ENCODE results near the gene SEPSECS. TPM values are rescaled to one million over a fixed set of nuclear protein-coding genes. Genes with fewer than 3 reads are reported as not detected.

Gene SEPSECS
- polyA plus RNA-seq, 3 donors = 0.65 to 5.8 (median 2.1) TPM

DNA sequence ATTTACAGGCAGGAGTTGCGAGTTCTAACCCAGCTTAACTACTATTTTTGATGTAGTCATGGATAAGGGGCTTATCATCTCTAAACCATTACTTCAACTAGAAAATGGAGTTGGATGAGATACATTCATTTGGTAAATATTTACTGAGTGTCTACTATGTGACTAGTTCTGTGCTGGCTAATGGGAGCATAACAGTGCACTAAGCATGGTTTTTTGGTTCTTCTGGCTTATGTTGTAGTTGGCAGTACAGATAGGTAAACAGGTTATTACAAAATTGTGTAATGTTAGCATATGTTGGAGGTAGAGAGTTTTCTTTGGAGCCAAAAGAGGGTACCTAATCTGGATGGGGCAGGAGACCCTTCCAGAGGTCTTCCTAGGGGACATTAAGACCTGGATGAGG, 47.7 kb upstream of the SEPSECS start:
- Histone ChIP-seq H3K27ac (ENCODE audit: low read depth in 1 of 2, low read length in 2 of 2) (no peak overlapping the region), H3K9ac (ENCODE audit: insufficient read depth, low read length, poor library complexity, severe bottlenecking) (no peak overlapping the region), H3K9me3 (replicated peaks in 1 of 2; ENCODE audit: control insufficient read depth in 1 of 2, insufficient read depth in 1 of 2, low read length in 2 of 2) (peaks cover 5 to 10% of the 10 kb centered on the region in 2 donors), H3K4me1 (ENCODE audit: control insufficient read depth in 1 of 2, insufficient read depth in 2 of 2, low read length in 2 of 2) (no peaks in the 10 kb centered on the region), H3K36me3 (replicated peaks in 1 of 2; ENCODE audit: control insufficient read depth in 1 of 2, insufficient read depth in 2 of 2, low read length in 2 of 2) (no peaks in the 10 kb centered on the region), H4K20me1 (ENCODE audit: insufficient read depth, low read length) (no peaks in the 10 kb centered on the region), H3K27me3 (ENCODE audit: control insufficient read depth in 2 of 2, insufficient read depth in 2 of 2, low read length in 2 of 2) (no peaks in the 10 kb centered on the region), H2AFZ (ENCODE audit: insufficient read depth, low read depth, low read length, poor library complexity, severe bottlenecking) (no peak overlapping the region), H3K4me2 (replicated peaks; ENCODE audit: extremely low read depth, low read length, poor library complexity, severe bottlenecking) (no peak overlapping the region), H3K4me3 (replicated peaks in 1 of 3; ENCODE audit: low read depth in 2 of 3, low read length in 3 of 3) (no peak overlapping the region), H3K79me2 (ENCODE audit: insufficient read depth, low read length) (no peaks in the 10 kb centered on the region)
- no peaks in the 10 kb centered on the region for H3K4me1 Mint-ChIP-seq
- TF ChIP-seq, protein P1, sequence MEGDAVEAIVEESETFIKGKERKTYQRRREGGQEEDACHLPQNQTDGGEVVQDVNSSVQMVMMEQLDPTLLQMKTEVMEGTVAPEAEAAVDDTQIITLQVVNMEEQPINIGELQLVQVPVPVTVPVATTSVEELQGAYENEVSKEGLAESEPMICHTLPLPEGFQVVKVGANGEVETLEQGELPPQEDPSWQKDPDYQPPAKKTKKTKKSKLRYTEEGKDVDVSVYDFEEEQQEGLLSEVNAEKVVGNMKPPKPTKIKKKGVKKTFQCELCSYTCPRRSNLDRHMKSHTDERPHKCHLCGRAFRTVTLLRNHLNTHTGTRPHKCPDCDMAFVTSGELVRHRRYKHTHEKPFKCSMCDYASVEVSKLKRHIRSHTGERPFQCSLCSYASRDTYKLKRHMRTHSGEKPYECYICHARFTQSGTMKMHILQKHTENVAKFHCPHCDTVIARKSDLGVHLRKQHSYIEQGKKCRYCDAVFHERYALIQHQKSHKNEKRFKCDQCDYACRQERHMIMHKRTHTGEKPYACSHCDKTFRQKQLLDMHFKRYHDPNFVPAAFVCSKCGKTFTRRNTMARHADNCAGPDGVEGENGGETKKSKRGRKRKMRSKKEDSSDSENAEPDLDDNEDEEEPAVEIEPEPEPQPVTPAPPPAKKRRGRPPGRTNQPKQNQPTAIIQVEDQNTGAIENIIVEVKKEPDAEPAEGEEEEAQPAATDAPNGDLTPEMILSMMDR (IDR thresholded peaks at IDR 0.05) = no peak
- no peaks in the 10 kb centered on the region for H3K36me3 Mint-ChIP-seq
- H3K27me3 Mint-ChIP-seq (ENCODE audit: low read depth in 3 of 3) = no peaks in the 10 kb centered on the region
- DNase-seq = no peak
- no peak overlapping the region for H3K4me3 Mint-ChIP-seq
- intact Hi-C loops (cut with micrococcal nuclease) = no loop called here
- WGBS (ENCODE audit: insufficient coverage) = no CpG with 5 or more reads among the region's 1 CpG
- H3K9me3 Mint-ChIP-seq = peaks cover 8 to 28% (median 16%) of the 10 kb centered on the region in 7 donors
- no peak overlapping the region for H3K27ac Mint-ChIP-seq

DNA sequence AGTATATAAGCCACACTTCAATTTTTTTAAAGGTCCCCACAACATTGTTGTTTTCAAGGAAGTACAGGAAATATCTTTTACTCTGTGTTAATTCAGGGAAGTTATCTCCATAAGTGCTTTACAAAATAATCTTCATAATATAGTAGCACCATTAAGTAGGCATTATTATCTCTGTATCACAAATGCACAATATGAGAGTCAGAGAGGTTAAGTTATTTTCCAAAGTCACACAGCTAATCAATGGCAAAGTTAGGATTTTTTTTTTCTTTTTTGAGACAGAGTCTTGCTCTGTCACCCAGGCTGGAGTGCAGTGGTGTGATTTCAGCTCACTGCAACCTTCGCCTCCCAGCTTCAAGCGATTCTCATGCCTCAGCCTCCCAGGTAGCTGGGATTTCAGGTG, 38.5 kb upstream of the SEPSECS start:
- Histone ChIP-seq H3K4me3 (replicated peaks in 1 of 3; ENCODE audit: low read depth in 2 of 3, low read length in 3 of 3) (no peak overlapping the region), H3K27ac (ENCODE audit: low read depth in 1 of 2, low read length in 2 of 2) (no peak overlapping the region), H3K36me3 (replicated peaks in 1 of 2; ENCODE audit: control insufficient read depth in 1 of 2, insufficient read depth in 2 of 2, low read length in 2 of 2) (peaks cover 0 to 8% of the 10 kb centered on the region in 2 donors), H3K79me2 (ENCODE audit: insufficient read depth, low read length) (no peaks in the 10 kb centered on the region), H4K20me1 (ENCODE audit: insufficient read depth, low read length) (no peaks in the 10 kb centered on the region), H2AFZ (ENCODE audit: insufficient read depth, low read depth, low read length, poor library complexity, severe bottlenecking) (no peak overlapping the region), H3K9me3 (replicated peaks in 1 of 2; ENCODE audit: control insufficient read depth in 1 of 2, insufficient read depth in 1 of 2, low read length in 2 of 2) (no peaks in the 10 kb centered on the region), H3K4me2 (replicated peaks; ENCODE audit: extremely low read depth, low read length, poor library complexity, severe bottlenecking) (no peak overlapping the region), H3K4me1 (ENCODE audit: control insufficient read depth in 1 of 2, insufficient read depth in 2 of 2, low read length in 2 of 2) (no peaks in the 10 kb centered on the region), H3K27me3 (ENCODE audit: control insufficient read depth in 2 of 2, insufficient read depth in 2 of 2, low read length in 2 of 2) (no peaks in the 10 kb centered on the region), H3K9ac (ENCODE audit: insufficient read depth, low read length, poor library complexity, severe bottlenecking) (no peak overlapping the region)
- H3K27ac Mint-ChIP-seq = no peak overlapping the region
- intact Hi-C loops (cut with micrococcal nuclease) = no loop called here
- DNase-seq = no peak
- TF ChIP-seq, protein P1 (IDR thresholded peaks at IDR 0.05) = no peak
- peaks cover 0 to 11% (median 3%) of the 10 kb centered on the region in 7 donors for H3K9me3 Mint-ChIP-seq
- H3K27me3 Mint-ChIP-seq (ENCODE audit: low read depth in 3 of 3) = no peaks in the 10 kb centered on the region
- H3K4me3 Mint-ChIP-seq = no peak overlapping the region
- H3K4me1 Mint-ChIP-seq = no peaks in the 10 kb centered on the region
- H3K36me3 Mint-ChIP-seq = peaks cover 13 to 17% of the 10 kb centered on the region in 2 donors
- no CpG with 5 or more reads among the region's 2 CpGs for WGBS (ENCODE audit: insufficient coverage)

All from CD14-positive monocyte (primary cell).